Measurements from ENCODE around the gene SDK1. TPM values are rescaled to one million over a fixed set of nuclear protein-coding genes. Genes with fewer than 3 reads are reported as not detected.

SDK1 gene
- total RNA-seq, 1 donor from 2014 or later, result 37.6 TPM

DNA sequence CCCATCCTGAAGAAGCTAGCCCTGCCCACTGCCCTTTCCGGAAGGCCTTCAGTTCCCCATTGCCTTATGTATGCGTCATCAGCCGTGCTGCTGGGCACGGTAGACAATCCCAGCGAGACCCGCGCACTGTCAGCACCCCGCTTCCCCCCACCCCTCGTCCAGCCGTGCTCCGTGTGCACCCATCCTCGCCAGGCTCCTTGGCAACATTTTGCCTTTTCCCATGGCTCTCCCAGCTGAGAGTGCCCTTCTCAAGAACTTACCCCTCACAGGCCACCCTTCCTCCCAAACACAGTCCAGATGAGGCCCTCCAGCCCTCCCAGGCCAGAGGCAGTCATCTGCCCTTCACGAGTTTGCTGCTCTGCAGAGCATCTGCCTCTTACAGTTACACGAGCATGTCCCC lies 747.3 kb downstream of the SDK1 start:
- Mint-ChIP-seq H3K36me3 (ENCODE audit: insufficient read depth) (peaks cover 8% of the 10 kb centered on the region), H3K27ac (no peak overlapping the region), H3K4me3 (ENCODE audit: low read depth) (no peak overlapping the region), H3K27me3 (no peaks in the 10 kb centered on the region), H3K9me3 (ENCODE audit: low read depth) (peaks cover 3% of the 10 kb centered on the region), H3K4me1 (ENCODE audit: low read depth) (peaks cover 9% of the 10 kb centered on the region)
- TF ChIP-seq, protein P1, sequence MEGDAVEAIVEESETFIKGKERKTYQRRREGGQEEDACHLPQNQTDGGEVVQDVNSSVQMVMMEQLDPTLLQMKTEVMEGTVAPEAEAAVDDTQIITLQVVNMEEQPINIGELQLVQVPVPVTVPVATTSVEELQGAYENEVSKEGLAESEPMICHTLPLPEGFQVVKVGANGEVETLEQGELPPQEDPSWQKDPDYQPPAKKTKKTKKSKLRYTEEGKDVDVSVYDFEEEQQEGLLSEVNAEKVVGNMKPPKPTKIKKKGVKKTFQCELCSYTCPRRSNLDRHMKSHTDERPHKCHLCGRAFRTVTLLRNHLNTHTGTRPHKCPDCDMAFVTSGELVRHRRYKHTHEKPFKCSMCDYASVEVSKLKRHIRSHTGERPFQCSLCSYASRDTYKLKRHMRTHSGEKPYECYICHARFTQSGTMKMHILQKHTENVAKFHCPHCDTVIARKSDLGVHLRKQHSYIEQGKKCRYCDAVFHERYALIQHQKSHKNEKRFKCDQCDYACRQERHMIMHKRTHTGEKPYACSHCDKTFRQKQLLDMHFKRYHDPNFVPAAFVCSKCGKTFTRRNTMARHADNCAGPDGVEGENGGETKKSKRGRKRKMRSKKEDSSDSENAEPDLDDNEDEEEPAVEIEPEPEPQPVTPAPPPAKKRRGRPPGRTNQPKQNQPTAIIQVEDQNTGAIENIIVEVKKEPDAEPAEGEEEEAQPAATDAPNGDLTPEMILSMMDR (IDR thresholded peaks at IDR 0.05; ENCODE audit: unreplicated experiment), result no peak
- no peak for DNase-seq (ENCODE audit: low spot score, unreplicated experiment)

DNA sequence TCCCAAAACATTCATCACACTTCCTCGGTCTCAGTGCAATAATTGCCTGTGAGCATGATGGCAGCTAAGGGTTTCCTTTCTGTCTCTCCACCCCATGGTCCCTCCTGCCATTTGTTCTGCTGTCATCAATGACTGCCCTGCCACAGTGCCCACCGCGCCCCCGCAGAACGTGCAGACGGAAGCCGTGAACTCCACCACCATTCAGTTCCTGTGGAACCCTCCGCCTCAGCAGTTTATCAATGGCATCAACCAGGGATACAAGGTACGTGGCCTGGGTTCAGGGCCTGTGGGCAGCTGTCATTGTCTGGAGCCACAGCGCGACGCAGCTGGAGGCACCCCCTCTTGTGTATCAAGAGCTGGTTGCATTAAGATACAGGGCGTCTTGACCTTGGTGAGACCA lies 748.1 kb downstream of the SDK1 start:
- DNase-seq (ENCODE audit: low spot score, unreplicated experiment), result no peak
- peaks cover 13% of the 10 kb centered on the region for H3K36me3 Mint-ChIP-seq (ENCODE audit: insufficient read depth)
- no peaks in the 10 kb centered on the region for H3K27me3 Mint-ChIP-seq
- peaks cover 9% of the 10 kb centered on the region for H3K4me1 Mint-ChIP-seq (ENCODE audit: low read depth)
- H3K4me3 Mint-ChIP-seq (ENCODE audit: low read depth), result no peak overlapping the region
- TF ChIP-seq, protein P1 (IDR thresholded peaks at IDR 0.05; ENCODE audit: unreplicated experiment), result no peak
- H3K9me3 Mint-ChIP-seq (ENCODE audit: low read depth), result peaks cover 6% of the 10 kb centered on the region
- no peak overlapping the region for H3K27ac Mint-ChIP-seq

DNA sequence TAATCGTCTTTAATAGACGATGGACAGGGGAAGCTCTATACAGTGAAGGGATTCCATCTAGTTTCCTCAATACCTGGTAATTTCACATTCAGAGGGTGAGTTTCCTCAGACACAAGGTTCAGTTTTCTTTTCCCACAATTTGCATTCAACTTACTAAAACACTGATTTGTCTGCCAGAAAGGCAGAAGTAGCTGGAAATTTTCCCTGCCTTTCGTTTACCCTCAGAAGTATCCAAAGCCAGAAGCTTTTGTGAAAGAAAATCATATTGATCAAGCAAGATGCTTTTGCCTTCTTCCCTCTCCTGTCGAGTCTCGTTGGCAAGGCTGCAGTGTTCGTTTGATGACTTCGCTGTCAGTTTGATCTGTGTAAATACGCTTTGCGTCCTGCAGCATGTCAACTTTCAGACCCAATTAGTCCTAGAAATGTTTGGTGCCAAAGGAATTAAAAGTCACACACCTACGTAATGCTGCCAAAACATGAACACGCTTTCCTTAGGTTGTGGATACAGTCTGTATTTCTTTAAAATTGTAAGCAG lies 749.1 kb downstream of the SDK1 start:
- no peak overlapping the region for H3K4me3 Mint-ChIP-seq (ENCODE audit: low read depth)
- TF ChIP-seq, protein P1 (IDR thresholded peaks at IDR 0.05; ENCODE audit: unreplicated experiment), result no peak
- peaks cover 9% of the 10 kb centered on the region for H3K4me1 Mint-ChIP-seq (ENCODE audit: low read depth)
- no peaks in the 10 kb centered on the region for H3K27me3 Mint-ChIP-seq
- H3K27ac Mint-ChIP-seq, result no peak overlapping the region
- peaks cover 10% of the 10 kb centered on the region for H3K9me3 Mint-ChIP-seq (ENCODE audit: low read depth)
- H3K36me3 Mint-ChIP-seq (ENCODE audit: insufficient read depth), result peaks cover 19% of the 10 kb centered on the region
- no peak for DNase-seq (ENCODE audit: low spot score, unreplicated experiment)

DNA sequence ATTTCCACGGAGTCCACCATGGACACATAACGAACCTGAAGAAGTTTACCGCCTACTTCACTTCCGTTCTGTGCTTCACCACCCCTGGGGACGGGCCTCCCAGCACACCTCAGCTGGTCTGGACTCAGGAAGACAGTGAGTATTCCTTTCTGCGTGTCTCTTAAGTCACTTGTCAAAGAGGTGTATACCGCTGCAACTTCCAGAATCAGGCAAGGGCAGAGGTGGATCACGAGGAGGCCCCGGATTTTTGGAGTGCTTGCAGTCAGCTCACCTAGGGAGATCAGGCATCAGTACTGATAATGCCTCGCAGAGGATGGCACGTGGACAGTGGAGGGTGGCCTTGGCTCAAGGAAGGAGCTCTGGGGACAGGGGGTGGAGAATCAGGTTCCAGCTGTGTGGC lies 750.6 kb downstream of the SDK1 start:
- Mint-ChIP-seq H3K4me3 (ENCODE audit: low read depth) (no peak overlapping the region), H3K4me1 (ENCODE audit: low read depth) (peaks cover 6% of the 10 kb centered on the region), H3K36me3 (ENCODE audit: insufficient read depth) (peaks cover 23% of the 10 kb centered on the region), H3K27ac (no peak overlapping the region), H3K27me3 (no peaks in the 10 kb centered on the region), H3K9me3 (ENCODE audit: low read depth) (peaks cover 10% of the 10 kb centered on the region)
- DNase-seq (ENCODE audit: low spot score, unreplicated experiment), result no peak
- TF ChIP-seq, protein P1 (IDR thresholded peaks at IDR 0.05; ENCODE audit: unreplicated experiment), result no peak

DNA sequence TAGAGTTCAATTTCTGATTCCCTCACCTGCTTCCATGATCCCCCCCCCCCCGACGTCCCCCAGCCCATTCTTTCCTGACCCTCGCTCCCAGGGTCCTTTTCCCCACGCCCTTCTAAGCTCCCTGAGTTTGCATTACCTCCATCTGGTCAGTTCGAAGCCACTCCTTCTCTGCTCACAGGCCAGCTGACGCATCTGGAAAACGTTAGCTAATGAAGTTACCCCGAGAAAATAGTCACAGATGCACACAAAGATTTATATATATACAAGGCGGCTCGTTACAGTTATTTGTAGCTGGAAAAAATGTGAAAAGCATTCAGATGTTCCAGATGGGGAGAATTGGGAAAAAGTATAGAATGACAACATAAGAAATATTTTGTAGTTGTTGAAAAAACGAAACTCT lies 751.1 kb downstream of the SDK1 start:
- no peak for DNase-seq (ENCODE audit: low spot score, unreplicated experiment)
- Mint-ChIP-seq H3K4me1 (ENCODE audit: low read depth) (peaks cover 2% of the 10 kb centered on the region), H3K36me3 (ENCODE audit: insufficient read depth) (peaks cover 23% of the 10 kb centered on the region), H3K27ac (no peak overlapping the region), H3K9me3 (ENCODE audit: low read depth) (peaks cover 10% of the 10 kb centered on the region), H3K27me3 (no peaks in the 10 kb centered on the region), H3K4me3 (ENCODE audit: low read depth) (no peak overlapping the region)
- TF ChIP-seq, protein P1 (IDR thresholded peaks at IDR 0.05; ENCODE audit: unreplicated experiment), result no peak
